Fibroblast of the aortic adventitia (primary cell): Measurements from ENCODE around the gene DDX39B. TPM values are rescaled to one million over a fixed set of nuclear protein-coding genes. Genes with fewer than 3 reads are reported as not detected.
"Not testable (repeated sequence)": the region's sequence is repeated elsewhere in the genome, so short reads cannot be mapped to it uniquely, and the experiment has no call there.

Experiments
- DNase-seq: peaks from one replicate; pipeline ENCODE4 v3.0.0-alpha.2; 2010; ENCODE audit warnings: low read depth
- H3K4me3 ChIP-seq: 2 replicates; pipeline ENCODE4 v1.5.1; 2011; ENCODE audit warnings: low read depth, mild to moderate bottlenecking, control low read depth, low read length, moderate library complexity
- CTCF ChIP-seq: IDR thresholded peaks from 2 replicates; pipeline ENCODE4 v1.5.1; 2011; ENCODE audit warnings: mild to moderate bottlenecking, low read length, control low read depth, inconsistent platforms; ENCODE audit not compliant: insufficient read depth
- small RNA-seq: library from RNA; depleted of rRNA; stranded (forward); fragments of <200 nt; gene quantifications from one replicate; pipeline ENCODE3, GENCODE V24; 2012
- total RNA-seq: library from RNA; depleted of rRNA; stranded (reverse); fragments of >200 nt; gene quantifications from 2 replicates; pipeline ENCODE4 v1.2.3, GENCODE V29; 2012; ENCODE audit warnings: low replicate concordance

Gene DDX39B
- total RNA-seq, 1 donor: 290 TPM

DNA sequence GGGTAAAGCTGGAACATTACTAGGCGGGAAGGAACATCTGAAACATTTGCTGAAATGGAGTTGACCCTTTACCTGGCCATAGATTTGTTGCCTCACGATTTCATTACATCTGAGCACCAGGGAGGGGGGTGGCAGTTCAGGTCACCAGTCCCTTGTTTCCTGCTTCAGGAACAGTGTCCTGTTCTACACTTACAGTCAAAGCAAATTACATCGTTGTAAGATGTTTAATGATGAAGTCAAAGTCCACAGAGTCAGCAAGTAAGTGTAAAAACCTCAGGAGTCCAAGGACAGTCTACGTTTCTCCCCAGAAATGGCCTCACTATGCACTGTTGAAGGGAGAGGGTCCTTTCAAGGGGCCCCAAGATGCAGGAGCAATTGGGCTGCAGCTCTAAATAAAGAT, 52.7 kb downstream of the DDX39B start:
- no peak for TF ChIP-seq CTCF
- no peak for DNase-seq
- no peak overlapping the region for H3K4me3 ChIP-seq

GRCh38 chr6:31487674-31488073, 54.1 kb downstream of the DDX39B start:
- not testable (repeated sequence) for H3K4me3 ChIP-seq, DNase-seq

DNA sequence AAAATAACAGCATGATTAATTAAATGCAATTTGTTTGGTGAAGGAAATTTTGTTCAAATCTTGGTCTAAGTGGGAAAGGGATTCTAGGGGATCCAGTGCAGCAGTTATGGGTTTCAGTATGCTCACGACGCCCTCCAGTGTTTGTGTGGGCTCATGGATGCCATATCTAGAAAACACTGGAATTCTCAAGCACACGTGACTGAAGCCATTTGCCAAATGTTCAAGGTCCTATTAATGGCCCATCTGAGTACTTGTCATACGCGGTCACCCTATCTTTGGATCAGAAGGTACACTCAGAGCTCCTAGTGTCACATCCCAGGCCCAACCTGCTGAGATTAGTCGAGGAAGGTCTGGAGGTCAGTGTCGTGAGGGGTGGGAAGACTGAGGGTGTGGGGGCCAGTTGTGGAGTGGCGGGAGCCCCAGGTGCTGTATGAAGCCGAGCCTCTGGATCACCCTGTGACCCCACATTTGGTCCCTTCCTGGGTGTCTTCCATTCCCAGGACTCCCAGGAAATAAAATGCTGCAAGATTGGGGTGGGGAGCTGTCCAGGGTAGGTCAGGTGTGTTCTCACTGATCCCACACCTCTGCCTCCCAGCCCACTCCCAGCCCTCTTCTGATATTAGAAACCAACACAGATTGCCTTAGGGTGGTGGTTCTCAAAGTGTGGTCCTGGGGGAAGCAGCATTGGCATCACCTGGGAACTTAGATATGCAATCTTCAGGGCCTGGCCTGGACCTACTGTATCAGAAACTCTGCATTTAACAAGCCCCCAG, 55.6 kb downstream of the DDX39B start:
- DNase-seq: not testable (repeated sequence)

DNA sequence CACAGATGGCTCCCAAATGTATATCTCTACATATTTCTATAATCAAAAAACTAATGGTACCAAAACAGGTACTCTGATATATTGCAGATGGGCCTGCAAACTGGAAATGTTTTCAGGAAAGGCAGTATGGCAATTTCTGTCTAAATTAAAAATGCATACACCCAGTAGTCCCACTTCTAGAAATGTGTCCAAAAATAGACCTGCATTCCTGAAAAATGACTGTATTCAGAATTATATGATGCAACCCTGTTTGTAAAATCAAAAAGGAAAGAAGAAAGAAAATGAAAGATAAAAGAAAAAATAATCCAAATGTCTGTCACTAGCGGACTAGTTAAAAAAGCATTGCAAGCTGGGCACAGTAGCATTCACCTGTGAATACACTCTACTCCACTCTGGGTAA, 56.7 kb downstream of the DDX39B start:
- H3K4me3 ChIP-seq: no peak overlapping the region
- no peak for DNase-seq
- TF ChIP-seq CTCF: no peak

More for the DNA sequence above, 55.6 kb downstream of the DDX39B start:
- not testable (repeated sequence) for H3K4me3 ChIP-seq

- TF ChIP-seq CTCF: no peak
- DNase-seq: no peak
- H3K4me3 ChIP-seq: no peak overlapping the region
Measured at GRCh38 chr6:31483392-31483791, 58.4 kb downstream of the DDX39B start.

DNA sequence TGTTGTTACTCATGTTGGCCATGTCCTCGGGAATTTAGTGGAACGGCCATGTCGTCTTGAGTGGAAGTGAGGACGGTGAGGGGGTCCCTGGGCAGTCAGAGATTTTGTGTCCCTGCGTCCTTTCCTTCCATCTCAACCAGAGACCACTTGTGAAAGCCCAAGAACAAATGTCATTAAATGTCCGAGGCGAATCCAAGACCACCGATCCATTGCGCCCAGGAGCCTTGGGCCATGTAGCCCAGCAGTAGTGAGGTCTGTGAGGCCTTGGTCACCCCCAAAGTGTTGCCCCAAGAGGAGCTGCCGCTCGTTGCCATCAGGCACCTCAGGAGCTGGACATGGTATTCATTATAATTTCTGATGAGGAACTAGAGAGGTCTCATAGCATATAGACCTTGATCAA, 61.2 kb downstream of the DDX39B start:
- TF ChIP-seq CTCF: no peak
- DNase-seq: no peak
- no peak overlapping the region for H3K4me3 ChIP-seq

Small RNA genes within 50 kb of the gene (small RNA-seq; reads per million reads assigned to genes)
- gene AL663061.1: not detected
- gene RF00019: not detected
- 838 reads per million, percentile 99 among the genes with 10 or more reads in this experiment for gene SNORD117
- gene SNORD84: not detected

Other genes with a start within 250 kb of the DDX39B start
- 52.0 and 84.2 TPM in 2 replicates for gene HLA-B, start 184.8 kb downstream of the DDX39B start, total RNA-seq
- 12.7 and 13.3 TPM in 2 replicates for gene MICA, start 138.4 kb downstream of the DDX39B start, total RNA-seq
- gene MICB, start 43.9 kb downstream of the DDX39B start, total RNA-seq: 3.4 and 16.6 TPM in 2 replicates
- gene MCCD1, start 13.0 kb downstream of the DDX39B start, total RNA-seq: not detected in 2 replicates
- 3.8 and 6.7 TPM in 2 replicates for gene ATP6V1G2, start 4.6 kb upstream of the DDX39B start, total RNA-seq
- 20.0 and 48.7 TPM in 2 replicates for gene NFKBIL1, start 5.6 kb upstream of the DDX39B start, total RNA-seq
- not detected in 2 replicates for gene LTA, start 30.3 kb upstream of the DDX39B start, total RNA-seq
- not detected in 2 replicates for gene TNF, start 33.6 kb upstream of the DDX39B start, total RNA-seq
- not detected in 2 replicates for gene LTB, start 40.4 kb upstream of the DDX39B start, total RNA-seq
- not detected in 2 replicates for gene LST1, start 44.3 kb upstream of the DDX39B start, total RNA-seq
- gene NCR3, start 51.0 kb upstream of the DDX39B start, total RNA-seq: not detected in 2 replicates
- gene AIF1, start 73.2 kb upstream of the DDX39B start, total RNA-seq: not detected in 2 replicates
- gene PRRC2A, start 78.7 kb upstream of the DDX39B start, total RNA-seq: 24.0 and 68.0 TPM in 2 replicates
- 109 and 161 TPM in 2 replicates for gene BAG6, start 110.7 kb upstream of the DDX39B start, total RNA-seq
- 2.0 TPM in 1 of 2 replicates, not detected in the other for gene APOM, start 113.9 kb upstream of the DDX39B start, total RNA-seq
- 18.4 and 26.3 TPM in 2 replicates for gene C6orf47, start 118.8 kb upstream of the DDX39B start, total RNA-seq
- gene GPANK1, start 123.0 kb upstream of the DDX39B start, total RNA-seq: 19.9 and 69.8 TPM in 2 replicates
- 134 and 214 TPM in 2 replicates for gene CSNK2B, start 124.1 kb upstream of the DDX39B start, total RNA-seq
- gene LY6G5B, start 128.0 kb upstream of the DDX39B start, total RNA-seq: 2.8 and 4.5 TPM in 2 replicates
- 1.1 TPM in 1 of 2 replicates, not detected in the other for gene LY6G5C, start 139.1 kb upstream of the DDX39B start, total RNA-seq
- gene ABHD16A, start 161.3 kb upstream of the DDX39B start, total RNA-seq: 23.5 and 27.1 TPM in 2 replicates
- not detected in 2 replicates for gene LY6G6F, start 164.9 kb upstream of the DDX39B start, total RNA-seq
- gene LY6G6D, start 173.3 kb upstream of the DDX39B start, total RNA-seq: not detected in 2 replicates
- not detected in 2 replicates for gene LY6G6C, start 179.7 kb upstream of the DDX39B start, total RNA-seq
- not detected in 2 replicates for gene MPIG6B, start 181.4 kb upstream of the DDX39B start, total RNA-seq
- gene DDAH2, start 187.3 kb upstream of the DDX39B start, total RNA-seq: 70.5 and 223 TPM in 2 replicates
- 174 and 576 TPM in 2 replicates for gene CLIC1, start 194.5 kb upstream of the DDX39B start, total RNA-seq
- gene MSH5, start 198.0 kb upstream of the DDX39B start, total RNA-seq: 3.1 and 23.0 TPM in 2 replicates
- gene SAPCD1, start 220.7 kb upstream of the DDX39B start, total RNA-seq: 0.90 and 6.2 TPM in 2 replicates
- gene VWA7, start 235.3 kb upstream of the DDX39B start, total RNA-seq: 0.36 and 0.90 TPM in 2 replicates